OCI-LY1 (cell line): Measurements from ENCODE around the gene FAM53A.

Experiments
- H2AFZ ChIP-seq: fragments of 200-600 bp; sonication (generic), shearing (Covaris generic); 2 replicates; pipeline ENCODE4 v1.6.0; 2014; ENCODE audit warnings: antibody characterized with exemption, mild to moderate bottlenecking, low read length
- H3F3A ChIP-seq: fragments of 200-600 bp; sonication (generic), shearing (Covaris generic); 2 replicates; pipeline ENCODE4 v1.6.0; 2014; ENCODE audit warnings: mild to moderate bottlenecking, antibody characterized with exemption, low read length, moderate library complexity; ENCODE audit not compliant: insufficient read depth
- H3K27ac ChIP-seq: fragments of 200-600 bp; sonication (generic); 2 replicates; pipeline ENCODE4 v1.5.1; 2014; ENCODE audit warnings: low read length, mixed run types, mild to moderate bottlenecking, low read depth; ENCODE audit not compliant: poor library complexity, severe bottlenecking
- H3K27me3 ChIP-seq: fragments of 200-600 bp; sonication (generic); 2 replicates; pipeline ENCODE4 v1.6.0; 2014; ENCODE audit warnings: antibody characterized with exemption, mild to moderate bottlenecking, low read length, moderate library complexity; ENCODE audit not compliant: insufficient read depth
- H3K36me3 ChIP-seq: fragments of 200-600 bp; sonication (generic); 2 replicates; pipeline ENCODE4 v1.6.1; 2014; ENCODE audit warnings: mild to moderate bottlenecking, antibody characterized with exemption, low read length, moderate library complexity, mixed read lengths; ENCODE audit not compliant: insufficient read depth
- H3K4me1 ChIP-seq: fragments of 200-600 bp; sonication (generic); 2 replicates; pipeline ENCODE4 v1.5.1; 2014; ENCODE audit warnings: mild to moderate bottlenecking, low read length, moderate library complexity; ENCODE audit not compliant: insufficient read depth, severe bottlenecking
- H3K4me2 ChIP-seq: fragments of 200-600 bp; sonication (generic), shearing (Covaris generic); 2 replicates; pipeline ENCODE4 v1.6.1; 2014; ENCODE audit warnings: low read length
- H3K4me3 ChIP-seq: fragments of 200-600 bp; sonication (generic); 2 replicates; pipeline ENCODE4 v1.5.1; 2014; ENCODE audit warnings: low read length, low read depth, mild to moderate bottlenecking, mixed read lengths; ENCODE audit not compliant: poor library complexity, severe bottlenecking
- H3K79me2 ChIP-seq: fragments of 200-600 bp; shearing (Covaris generic); 2 replicates; pipeline ENCODE4 v1.6.1; 2016; ENCODE audit warnings: mixed run types, low read length, mixed read lengths; ENCODE audit not compliant: insufficient read depth
- H3K9ac ChIP-seq: fragments of 200-600 bp; sonication (generic), shearing (Covaris generic); 2 replicates; pipeline ENCODE4 v1.6.1; 2014; ENCODE audit warnings: mild to moderate bottlenecking, low read length, mixed read lengths
- H3K9me2 ChIP-seq: fragments of 200-600 bp; sonication (generic), shearing (Covaris generic); 2 replicates; pipeline ENCODE4 v1.6.1; 2014; ENCODE audit warnings: low read depth, mild to moderate bottlenecking, low read length, mixed read lengths
- H3K9me3 ChIP-seq: fragments of 200-600 bp; shearing (Covaris generic); 2 replicates; pipeline ENCODE4 v1.6.1; 2014; ENCODE audit warnings: low read length, mixed read lengths
- H4K20me1 ChIP-seq: fragments of 200-600 bp; sonication (generic), shearing (Covaris generic); 2 replicates; pipeline ENCODE4 v1.6.0; 2016; ENCODE audit warnings: mild to moderate bottlenecking, low read length; ENCODE audit not compliant: insufficient read depth
- EZH2 ChIP-seq: fragments of 200-600 bp; sonication (generic), shearing (Covaris generic); IDR thresholded peaks from 2 replicates; pipeline ENCODE4 v1.8.0; 2017; ENCODE audit warnings: borderline replicate concordance, mixed run types, mild to moderate bottlenecking, antibody characterized with exemption, low read length, moderate library complexity, mixed read lengths
- TF ChIP-seq, protein P1 (sequence below): fragments of 200-600 bp; sonication (generic), shearing (Covaris generic); IDR thresholded peaks from 2 replicates; pipeline ENCODE4 v1.5.1; 2017; ENCODE audit warnings: mild to moderate bottlenecking, antibody characterized with exemption, low read length, moderate library complexity, mixed read lengths

The FAM53A gene

DNA sequence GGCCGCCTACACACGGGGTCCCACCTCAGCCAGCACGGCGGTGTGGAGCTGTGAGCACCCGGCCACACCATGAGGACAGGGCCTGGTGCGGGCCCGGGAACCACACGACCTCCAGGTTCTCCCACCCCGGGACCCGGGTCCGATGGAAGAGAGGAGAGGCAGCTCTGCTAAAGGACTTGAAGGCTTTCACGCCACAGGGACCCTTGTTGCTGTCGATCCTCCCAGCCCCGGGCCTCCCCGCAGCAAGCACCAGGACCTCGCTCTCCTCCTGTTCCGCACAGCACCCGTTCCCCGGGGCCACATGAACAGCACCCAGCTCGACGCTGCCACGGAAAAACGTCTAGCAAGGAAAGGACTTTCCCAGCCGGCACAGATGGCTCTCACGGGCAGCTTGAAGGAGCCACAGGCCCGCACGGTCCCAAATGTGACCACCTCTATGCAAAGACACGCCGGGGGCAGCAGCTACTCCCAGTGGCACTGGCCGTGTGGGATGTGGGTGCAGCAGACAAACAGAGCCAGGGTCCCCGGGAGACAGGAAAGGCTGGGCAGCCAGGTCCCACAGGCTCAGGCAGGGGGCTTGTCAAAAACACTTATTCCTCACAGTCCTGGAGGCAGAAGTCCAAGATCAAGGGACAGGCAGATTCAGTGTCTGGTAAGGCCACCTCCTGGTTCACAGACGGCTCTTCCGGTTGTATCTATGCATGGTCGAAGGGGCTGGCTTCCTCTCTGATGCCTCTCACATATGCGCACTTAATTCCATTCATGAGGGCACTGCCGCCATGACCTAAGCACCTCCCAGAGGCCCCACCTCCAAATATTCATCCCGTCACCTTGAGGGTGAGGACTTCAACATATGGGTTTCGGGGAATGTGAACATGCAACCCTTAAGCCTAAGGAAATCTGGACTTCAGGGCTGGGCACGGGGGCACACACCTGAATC lies 24.7 kb downstream of the FAM53A start:
- Histone ChIP-seq H3K4me2 (no peak overlapping the region), H3K9ac (no peak overlapping the region), H3K36me3 (no peaks in the 10 kb centered on the region), H3K27me3 (no peaks in the 10 kb centered on the region), H3K9me3 (no peaks in the 10 kb centered on the region), H4K20me1 (no peaks in the 10 kb centered on the region), H3K4me3 (no peak overlapping the region), H3K79me2 (no peaks in the 10 kb centered on the region), H3K9me2 (no peaks in the 10 kb centered on the region), H2AFZ (no peak overlapping the region), H3K4me1 (peaks cover 7% of the 10 kb centered on the region), H3K27ac (no peak overlapping the region), H3F3A (no peaks in the 10 kb centered on the region)
- TF ChIP-seq, protein P1, sequence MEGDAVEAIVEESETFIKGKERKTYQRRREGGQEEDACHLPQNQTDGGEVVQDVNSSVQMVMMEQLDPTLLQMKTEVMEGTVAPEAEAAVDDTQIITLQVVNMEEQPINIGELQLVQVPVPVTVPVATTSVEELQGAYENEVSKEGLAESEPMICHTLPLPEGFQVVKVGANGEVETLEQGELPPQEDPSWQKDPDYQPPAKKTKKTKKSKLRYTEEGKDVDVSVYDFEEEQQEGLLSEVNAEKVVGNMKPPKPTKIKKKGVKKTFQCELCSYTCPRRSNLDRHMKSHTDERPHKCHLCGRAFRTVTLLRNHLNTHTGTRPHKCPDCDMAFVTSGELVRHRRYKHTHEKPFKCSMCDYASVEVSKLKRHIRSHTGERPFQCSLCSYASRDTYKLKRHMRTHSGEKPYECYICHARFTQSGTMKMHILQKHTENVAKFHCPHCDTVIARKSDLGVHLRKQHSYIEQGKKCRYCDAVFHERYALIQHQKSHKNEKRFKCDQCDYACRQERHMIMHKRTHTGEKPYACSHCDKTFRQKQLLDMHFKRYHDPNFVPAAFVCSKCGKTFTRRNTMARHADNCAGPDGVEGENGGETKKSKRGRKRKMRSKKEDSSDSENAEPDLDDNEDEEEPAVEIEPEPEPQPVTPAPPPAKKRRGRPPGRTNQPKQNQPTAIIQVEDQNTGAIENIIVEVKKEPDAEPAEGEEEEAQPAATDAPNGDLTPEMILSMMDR = no peak
- no peak for TF ChIP-seq EZH2

DNA sequence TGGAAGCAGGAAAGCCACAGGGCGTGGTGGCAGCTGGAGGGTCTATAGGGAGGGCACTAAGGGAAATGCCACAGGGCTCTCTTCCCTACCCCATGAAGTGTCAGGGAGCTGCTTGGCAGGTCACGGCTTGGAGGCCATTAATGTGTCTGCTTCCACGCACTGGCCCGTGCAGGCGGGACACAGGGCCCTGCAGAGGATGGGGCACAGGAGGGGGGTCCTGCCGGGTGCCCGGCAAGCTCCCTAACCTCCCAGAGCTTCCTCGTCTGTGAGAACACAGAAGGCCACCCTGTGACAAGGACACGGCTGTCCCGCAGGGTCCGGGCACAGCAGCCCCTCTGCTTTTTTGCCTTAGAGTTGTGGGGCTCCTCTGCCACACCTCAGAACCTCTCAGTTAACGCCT lies 25.5 kb downstream of the FAM53A start:
- no peak overlapping the region for H2AFZ ChIP-seq
- peaks cover 7% of the 10 kb centered on the region for H3K4me1 ChIP-seq
- no peaks in the 10 kb centered on the region for H4K20me1 ChIP-seq
- H3K27ac ChIP-seq = no peak overlapping the region
- no peaks in the 10 kb centered on the region for H3K9me2 ChIP-seq
- no peak overlapping the region for H3K4me2 ChIP-seq
- TF ChIP-seq, protein P1 = no peak
- TF ChIP-seq EZH2 = no peak
- H3K9me3 ChIP-seq = no peaks in the 10 kb centered on the region
- no peaks in the 10 kb centered on the region for H3K36me3 ChIP-seq
- no peak overlapping the region for H3K9ac ChIP-seq
- no peaks in the 10 kb centered on the region for H3F3A ChIP-seq
- no peaks in the 10 kb centered on the region for H3K27me3 ChIP-seq
- no peaks in the 10 kb centered on the region for H3K79me2 ChIP-seq
- no peak overlapping the region for H3K4me3 ChIP-seq

DNA sequence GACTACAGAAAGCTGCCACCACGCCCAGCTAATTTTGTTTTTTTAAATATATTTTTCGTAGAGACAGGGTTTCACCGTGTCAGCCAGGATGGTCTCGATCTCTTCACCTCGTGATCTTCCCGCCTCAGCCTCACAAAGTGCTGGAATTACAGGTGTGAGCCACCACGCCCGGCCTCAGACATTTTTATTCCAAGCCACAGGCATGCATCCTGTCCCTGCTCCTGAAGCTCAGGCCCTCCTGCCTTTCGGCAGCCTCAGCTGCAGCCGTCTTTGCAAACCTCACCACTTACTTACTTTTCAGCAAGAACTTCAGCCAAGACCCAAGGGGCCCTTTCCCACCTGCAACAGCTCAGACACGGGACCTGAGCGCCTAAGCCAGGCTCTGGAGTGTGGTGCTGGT lies 26.0 kb downstream of the FAM53A start:
- no peak for TF ChIP-seq EZH2
- TF ChIP-seq, protein P1 = no peak
- Histone ChIP-seq H3K4me2 (no peak overlapping the region), H3K9me3 (no peaks in the 10 kb centered on the region), H2AFZ (no peak overlapping the region), H3K9ac (no peak overlapping the region), H3F3A (no peaks in the 10 kb centered on the region), H3K4me1 (peaks cover 7% of the 10 kb centered on the region), H3K79me2 (no peaks in the 10 kb centered on the region), H3K27ac (no peak overlapping the region), H3K4me3 (no peak overlapping the region), H3K36me3 (no peaks in the 10 kb centered on the region), H4K20me1 (no peaks in the 10 kb centered on the region), H3K9me2 (no peaks in the 10 kb centered on the region), H3K27me3 (no peaks in the 10 kb centered on the region)
